Panc1 (cell line): Measurements from ENCODE around the gene ERG. TPM values are rescaled to one million over a fixed set of nuclear protein-coding genes. Genes with fewer than 3 reads are reported as not detected.

Experiments
- ATAC-seq: fragments of 200-7000 bp; cut with Tn5 transposase; 2 replicates; pipeline ENCODE4 v1.9.1; 2020; ENCODE audit warnings: mild to moderate bottlenecking, moderate library complexity
- BruUV-seq: library from RNA; stranded (reverse); fragments of 400-500 nt; replicated peaks from 2 replicates; lab custom pipeline; 2021; lab: Mats Ljungman, UMichigan
- CTCF ChIA-PET: fragments of 300-600 bp; sonication (Branson Sonifier 250); formaldehyde crosslinking; loops from one replicate; lab custom pipeline; 2022; ENCODE audit warnings: antibody characterized with exemption; lab: Charles Lee
- POLR2A ChIA-PET: fragments of 300-600 bp; sonication (Branson Sonifier 250); formaldehyde crosslinking; loops from one replicate; lab custom pipeline; 2022; ENCODE audit warnings: antibody characterized with exemption; lab: Charles Lee
- DNase-seq: peaks from one replicate; pipeline ENCODE4 v3.0.0-alpha.2; 2010; ENCODE audit warnings: low read depth, low spot score
- H3K27ac ChIP-seq: 2 replicates; pipeline ENCODE4 v1.5.1; 2011; ENCODE audit warnings: mild to moderate bottlenecking, low read length, inconsistent platforms
- H3K27me3 ChIP-seq: fragments of 200-500 bp; sonication (Bioruptor generic); 2 replicates; pipeline ENCODE4 v1.6.0; 2014; ENCODE audit warnings: low read length, inconsistent platforms; ENCODE audit not compliant: control insufficient read depth, insufficient read depth
- H3K36me3 ChIP-seq: fragments of 200-500 bp; sonication (Bioruptor generic); 2 replicates; pipeline ENCODE4 v1.5.1; 2014; ENCODE audit warnings: inconsistent platforms, mild to moderate bottlenecking, low read length, moderate library complexity; ENCODE audit not compliant: control insufficient read depth, insufficient read depth
- H3K4me1 ChIP-seq: 2 replicates; pipeline ENCODE4 v1.5.1; 2011; ENCODE audit warnings: inconsistent platforms, mild to moderate bottlenecking, low read length, moderate library complexity; ENCODE audit not compliant: control insufficient read depth, insufficient read depth
- H3K4me3 ChIP-seq, 2 experiments: 2 replicates each; pipeline ENCODE4 v1.5.1; 2011 to 2012; ENCODE audit warnings: low read depth in 2 of 2, low read length in 2 of 2, mild to moderate bottlenecking in 2 of 2, inconsistent platforms in 1 of 2, moderate library complexity in 1 of 2
- H3K9me3 ChIP-seq: fragments of 200-500 bp; sonication (Bioruptor generic); 2 replicates; pipeline ENCODE4 v1.5.1; 2014; ENCODE audit warnings: low read depth, mild to moderate bottlenecking, inconsistent platforms, low read length, moderate library complexity; ENCODE audit not compliant: control insufficient read depth, insufficient read depth
- CTCF ChIP-seq: fragments of 450-650 bp; IDR thresholded peaks from 2 replicates; pipeline ENCODE4 v1.5.1; 2017; ENCODE audit warnings: mild to moderate bottlenecking
- POLR2AphosphoS5 ChIP-seq: IDR thresholded peaks from 2 replicates; pipeline ENCODE4 v1.6.1; 2012; ENCODE audit warnings: mild to moderate bottlenecking, low read depth, low read length, moderate library complexity
- SIN3A ChIP-seq: IDR thresholded peaks from 2 replicates; pipeline ENCODE4 v1.6.1; 2012; ENCODE audit warnings: low read depth, mild to moderate bottlenecking, low read length, moderate library complexity, borderline replicate concordance; ENCODE audit not compliant: insufficient read depth
- TCF7L2 ChIP-seq: IDR thresholded peaks from 2 replicates; pipeline ENCODE4 v1.6.1; 2011; ENCODE audit warnings: mild to moderate bottlenecking, low read depth, low read length, inconsistent platforms
- in situ Hi-C: cut with HindIII; loops from 2 replicates; pipeline ENCODE4 v1.10.0; 2016; ENCODE audit warnings: low sequenced_read_pairs, low pct_unique_long_range_greater_than_20kb
- intact Hi-C: fragments of 100-400 bp; cut with micrococcal nuclease; formaldehyde crosslinking; loops from one replicate; pipeline ENCODE4 v1.10.0; 2022; ENCODE audit not compliant: unreplicated experiment
- total RNA-seq: library from RNA; stranded (reverse); gene quantifications from one replicate; pipeline ENCODE4 v1.2.1, GENCODE V29; 2021; ENCODE audit not compliant: unreplicated experiment
- TF ChIP-seq, protein P1 (sequence below), 2 experiments: IDR thresholded peaks; 2 replicates each; pipeline ENCODE4 v1.6.1; 2011 to 2012; ENCODE audit warnings: low read depth in 2 of 2, control low read depth in 1 of 2, low read length in 1 of 2, mild to moderate bottlenecking in 1 of 2, moderate library complexity in 1 of 2; ENCODE audit not compliant: insufficient read depth in 1 of 2

Gene ERG
- total RNA-seq, 1 experiment from 2014 or later, result 0.49 TPM

- H3K27me3 ChIP-seq, result 0 out of 2 replicates have a peak, but pooled peaks cover 2% of the 10 kb centered on the region
- TF ChIP-seq, protein P1, sequence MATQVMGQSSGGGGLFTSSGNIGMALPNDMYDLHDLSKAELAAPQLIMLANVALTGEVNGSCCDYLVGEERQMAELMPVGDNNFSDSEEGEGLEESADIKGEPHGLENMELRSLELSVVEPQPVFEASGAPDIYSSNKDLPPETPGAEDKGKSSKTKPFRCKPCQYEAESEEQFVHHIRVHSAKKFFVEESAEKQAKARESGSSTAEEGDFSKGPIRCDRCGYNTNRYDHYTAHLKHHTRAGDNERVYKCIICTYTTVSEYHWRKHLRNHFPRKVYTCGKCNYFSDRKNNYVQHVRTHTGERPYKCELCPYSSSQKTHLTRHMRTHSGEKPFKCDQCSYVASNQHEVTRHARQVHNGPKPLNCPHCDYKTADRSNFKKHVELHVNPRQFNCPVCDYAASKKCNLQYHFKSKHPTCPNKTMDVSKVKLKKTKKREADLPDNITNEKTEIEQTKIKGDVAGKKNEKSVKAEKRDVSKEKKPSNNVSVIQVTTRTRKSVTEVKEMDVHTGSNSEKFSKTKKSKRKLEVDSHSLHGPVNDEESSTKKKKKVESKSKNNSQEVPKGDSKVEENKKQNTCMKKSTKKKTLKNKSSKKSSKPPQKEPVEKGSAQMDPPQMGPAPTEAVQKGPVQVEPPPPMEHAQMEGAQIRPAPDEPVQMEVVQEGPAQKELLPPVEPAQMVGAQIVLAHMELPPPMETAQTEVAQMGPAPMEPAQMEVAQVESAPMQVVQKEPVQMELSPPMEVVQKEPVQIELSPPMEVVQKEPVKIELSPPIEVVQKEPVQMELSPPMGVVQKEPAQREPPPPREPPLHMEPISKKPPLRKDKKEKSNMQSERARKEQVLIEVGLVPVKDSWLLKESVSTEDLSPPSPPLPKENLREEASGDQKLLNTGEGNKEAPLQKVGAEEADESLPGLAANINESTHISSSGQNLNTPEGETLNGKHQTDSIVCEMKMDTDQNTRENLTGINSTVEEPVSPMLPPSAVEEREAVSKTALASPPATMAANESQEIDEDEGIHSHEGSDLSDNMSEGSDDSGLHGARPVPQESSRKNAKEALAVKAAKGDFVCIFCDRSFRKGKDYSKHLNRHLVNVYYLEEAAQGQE (IDR thresholded peaks at IDR 0.05; ENCODE audit: insufficient read depth in 1 of 2, low read depth in 2 of 2, low read length in 1 of 2), result no peak
- TF ChIP-seq POLR2AphosphoS5 (no peak), CTCF (no peak), SIN3A (no peak), TCF7L2 (no peak)
- intact Hi-C loops (no loop called here), in situ Hi-C loops (no loop called here)
- DNase-seq (no peak), ATAC-seq (no peak)
- no TSS peak for BruUV-seq
- H3K4me1 ChIP-seq, result no peaks in the 10 kb centered on the region
- ChIA-PET POLR2A (no interaction called here), CTCF (no interaction called here)
- no peak overlapping the region for H3K4me3 ChIP-seq
- no peaks in the 10 kb centered on the region for H3K36me3 ChIP-seq
- no peaks in the 10 kb centered on the region for H3K9me3 ChIP-seq
- H3K27ac ChIP-seq, result no peak overlapping the region
These were observed 96.0 kb downstream of the ERG start for GRCh38 chr21:38402291-38402690.

GRCh38 chr21:38401191-38401926 is 96.9 kb downstream of the ERG start:
- ATAC-seq (no peak), DNase-seq (no peak)
- no TSS peak for BruUV-seq
- Histone ChIP-seq H3K4me1 (no peaks in the 10 kb centered on the region), H3K4me3 (no peak overlapping the region), H3K27ac (no peak overlapping the region), H3K36me3 (no peaks in the 10 kb centered on the region), H3K27me3 (0 out of 2 replicates have a peak, but pooled peaks cover 2% of the 10 kb centered on the region), H3K9me3 (no peaks in the 10 kb centered on the region)
- intact Hi-C loops, result no loop called here
- in situ Hi-C loops, result no loop called here
- CTCF ChIA-PET, result no interaction called here
- TF ChIP-seq TCF7L2 (no peak), SIN3A (no peak), CTCF (no peak), POLR2AphosphoS5 (no peak)
- TF ChIP-seq, protein P1 (IDR thresholded peaks at IDR 0.05; ENCODE audit: insufficient read depth in 1 of 2, low read depth in 2 of 2, low read length in 1 of 2), result no peak
- POLR2A ChIA-PET, result no interaction called here
